HEK293T (cell line): ENCODE data around the gene RBM38.

Experiments
- ARNT ChIP-seq: fragments of 450-650 bp; IDR thresholded peaks from 2 replicates; pipeline ENCODE4 v1.6.1; 2017; ENCODE audit warnings: mild to moderate bottlenecking
- BHLHE40 ChIP-seq: fragments of 450-650 bp; IDR thresholded peaks from 2 replicates; pipeline ENCODE4 v1.6.1; 2016; ENCODE audit warnings: mild to moderate bottlenecking, moderate library complexity, borderline replicate concordance
- ELF4 ChIP-seq: fragments of 450-650 bp; IDR thresholded peaks from 2 replicates; pipeline ENCODE4 v1.6.1; 2017; ENCODE audit warnings: antibody characterized with exemption
- FOXA1 ChIP-seq: fragments of 450-650 bp; IDR thresholded peaks from 2 replicates; pipeline ENCODE4 v1.6.1; 2016; ENCODE audit warnings: mild to moderate bottlenecking
- FOXK2 ChIP-seq: fragments of 450-650 bp; IDR thresholded peaks from 2 replicates; pipeline ENCODE4 v1.6.1; 2016; ENCODE audit warnings: mild to moderate bottlenecking
- FOXM1 ChIP-seq: fragments of 450-650 bp; IDR thresholded peaks from 2 replicates; pipeline ENCODE4 v1.6.1; 2017; ENCODE audit warnings: mild to moderate bottlenecking, borderline replicate concordance
- HDGF ChIP-seq: fragments of 450-650 bp; IDR thresholded peaks from 2 replicates; pipeline ENCODE4 v1.6.1; 2017; ENCODE audit warnings: antibody characterized with exemption, borderline replicate concordance
- L3MBTL2 ChIP-seq: fragments of 450-650 bp; conservative IDR thresholded peaks from 2 replicates; pipeline ENCODE4 v1.6.1; 2016; ENCODE audit warnings: mild to moderate bottlenecking
- NFRKB ChIP-seq: fragments of 450-650 bp; IDR thresholded peaks from 2 replicates; pipeline ENCODE4 v1.6.1; 2016; ENCODE audit warnings: mild to moderate bottlenecking, moderate library complexity
- PKNOX1 ChIP-seq: fragments of 450-650 bp; IDR thresholded peaks from 2 replicates; pipeline ENCODE4 v1.6.1; 2016
- SP1 ChIP-seq: fragments of 450-650 bp; IDR thresholded peaks from 2 replicates; pipeline ENCODE4 v1.6.1; 2017
- SUZ12 ChIP-seq: fragments of 450-650 bp; IDR thresholded peaks from 2 replicates; pipeline ENCODE4 v1.6.1; 2016; ENCODE audit warnings: mild to moderate bottlenecking
- TARDBP ChIP-seq: fragments of 450-650 bp; IDR thresholded peaks from 2 replicates; pipeline ENCODE4 v1.6.1; 2016
- ZNF384 ChIP-seq: fragments of 450-650 bp; IDR thresholded peaks from 2 replicates; pipeline ENCODE4 v1.6.1; 2016

- TF ChIP-seq ELF4 (no peak), FOXA1 (no peak), HDGF (no peak), SP1 (no peak), FOXM1 (no peak), BHLHE40 (no peak), TARDBP (no peak), FOXK2 (no peak), NFRKB (no peak), PKNOX1 (no peak), SUZ12 (no peak), L3MBTL2 (no peak), ARNT (no peak), ZNF384 (no peak)
Measured at GRCh38 chr20:57392512-57393271, 1.5 kb downstream of the RBM38 start.
